IPS-20b (cell line): ENCODE data around the gene SLC23A3.
A peak's percentile ranks its signal among the peaks of the same experiment; 100 is the strongest.

ENCODE experiments used
- H3K27ac ChIP-seq: one replicate; pipeline ENCODE4 v1.5.1; 2013; ENCODE audit warnings: low read length
- H3K27me3 ChIP-seq: 2 replicates; pipeline ENCODE4 v1.6.1; 2013; ENCODE audit warnings: mild to moderate bottlenecking, low read length, inconsistent platforms; ENCODE audit not compliant: insufficient read depth
- H3K36me3 ChIP-seq: 2 replicates; pipeline ENCODE4 v1.6.1; 2013; ENCODE audit warnings: low read depth, mild to moderate bottlenecking, inconsistent platforms, low read length, moderate library complexity; ENCODE audit not compliant: insufficient read depth
- H3K4me1 ChIP-seq: 2 replicates; pipeline ENCODE4 v1.6.1; 2013; ENCODE audit warnings: mild to moderate bottlenecking, control low read depth, inconsistent platforms, low read length, moderate library complexity; ENCODE audit not compliant: insufficient read depth
- H3K4me3 ChIP-seq: 2 replicates; pipeline ENCODE4 v1.5.1; 2013; ENCODE audit warnings: mild to moderate bottlenecking, low read length, inconsistent platforms
- H3K9ac ChIP-seq: 2 replicates; pipeline ENCODE4 v1.6.1; 2013; ENCODE audit warnings: low read depth, mild to moderate bottlenecking, inconsistent platforms, low read length, moderate library complexity
- H3K9me3 ChIP-seq: 2 replicates; pipeline ENCODE4 v1.6.1; 2013; ENCODE audit warnings: mild to moderate bottlenecking, low read depth, low read length, inconsistent platforms; ENCODE audit not compliant: insufficient read depth

Gene SLC23A3

DNA sequence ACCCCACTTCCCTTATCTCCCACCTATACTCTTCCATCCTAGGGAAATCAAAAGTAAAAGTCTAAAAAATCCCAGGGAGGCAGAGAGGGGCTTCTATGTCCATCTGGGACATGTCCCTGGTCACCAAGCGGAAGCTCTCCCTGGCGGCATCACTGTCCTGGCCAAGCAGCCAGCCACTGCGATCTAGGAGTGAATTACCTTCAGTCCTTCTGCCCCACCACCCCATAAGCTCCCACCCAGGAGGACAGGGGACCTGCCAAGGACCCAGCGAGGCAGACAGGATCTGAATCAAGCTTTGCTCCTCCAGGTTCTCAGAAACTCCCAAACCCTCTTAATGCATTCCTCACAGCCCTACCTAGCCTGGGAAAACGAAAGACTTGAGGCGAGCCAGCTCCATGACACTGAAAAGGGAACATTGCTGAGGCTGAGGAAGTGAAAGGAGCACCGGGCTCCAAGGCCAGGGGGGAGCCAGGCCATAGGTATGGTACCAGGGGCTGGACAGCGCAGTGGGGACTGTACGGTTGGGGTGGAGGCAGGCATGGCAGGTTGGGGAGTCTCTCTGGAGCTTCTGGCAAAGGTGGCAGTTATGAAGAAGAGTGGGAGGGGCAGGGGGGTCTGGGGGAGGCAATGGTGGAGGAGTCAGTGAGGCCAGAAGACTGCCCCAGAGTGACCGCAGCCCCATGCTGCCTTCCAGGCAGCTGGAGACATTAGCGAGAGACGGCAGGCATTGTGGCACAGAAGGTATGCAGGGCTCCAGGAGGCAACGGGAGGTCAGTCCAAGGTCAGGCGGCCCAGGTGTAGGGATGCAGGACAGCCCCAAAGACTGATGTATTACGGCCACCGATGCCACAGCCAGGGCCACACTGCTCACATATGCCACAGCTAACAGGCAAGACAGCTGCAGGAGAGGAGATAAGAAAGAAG lies 2.7 kb upstream of the SLC23A3 start:
- Histone ChIP-seq H3K36me3 (peaks cover 13% of the 10 kb centered on the region), H3K27ac (no peak overlapping the region), H3K4me1 (no peaks in the 10 kb centered on the region), H3K9me3 (no peaks in the 10 kb centered on the region), H3K4me3 (no peak overlapping the region), H3K27me3 (no peaks in the 10 kb centered on the region), H3K9ac (no peak overlapping the region)

DNA sequence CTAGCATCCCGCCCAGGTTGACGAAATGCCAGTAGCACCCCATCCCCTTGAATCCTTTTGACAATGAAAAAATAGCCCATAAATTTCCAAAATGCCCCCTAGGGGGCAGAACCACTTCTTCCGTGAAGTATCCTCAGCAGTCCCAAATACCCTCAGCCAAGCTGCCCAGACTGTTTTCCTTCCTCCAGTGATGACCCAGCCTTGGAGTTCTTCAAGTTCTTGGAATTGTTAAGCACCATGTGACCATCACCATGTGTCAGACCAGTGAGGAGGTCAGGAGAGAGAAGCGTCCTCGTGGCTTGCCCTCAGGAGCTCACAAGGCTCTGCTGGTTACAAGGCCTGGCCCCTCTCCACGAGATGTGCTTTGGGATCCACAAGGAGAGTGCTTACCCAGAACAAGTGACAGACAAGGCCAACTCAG lies 1.4 kb upstream of the SLC23A3 start:
- no peaks in the 10 kb centered on the region for H3K9me3 ChIP-seq

DNA sequence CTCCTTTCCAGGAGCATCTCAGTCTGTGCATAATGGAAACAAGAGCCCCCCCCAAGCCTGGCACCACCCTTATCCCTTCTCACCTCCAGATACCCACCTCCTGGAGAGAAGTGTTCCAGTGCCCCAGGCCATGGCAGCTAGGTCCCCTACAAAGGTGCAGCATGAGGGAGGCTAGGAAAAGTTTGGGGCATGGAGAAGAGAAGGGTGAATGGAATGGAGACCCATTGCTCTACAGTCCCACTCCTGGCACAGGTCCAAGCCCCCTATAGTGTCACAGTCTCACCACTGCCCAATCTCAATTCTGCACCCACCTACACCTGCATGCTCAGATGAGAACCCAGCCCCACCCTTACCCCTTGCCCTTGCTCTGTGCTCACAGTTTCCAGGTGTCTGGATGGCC lies 897 bp downstream of the SLC23A3 start:
- no peaks in the 10 kb centered on the region for H3K27me3 ChIP-seq
- H3K36me3 ChIP-seq = peaks cover 2% of the 10 kb centered on the region; the same call in 1 of the 2 replicates

More for the DNA sequence above, 1.4 kb upstream of the SLC23A3 start:
- Histone ChIP-seq H3K27me3 (no peaks in the 10 kb centered on the region), H3K4me1 (no peaks in the 10 kb centered on the region), H3K36me3 (peaks cover 13% of the 10 kb centered on the region), H3K27ac (no peak overlapping the region), H3K4me3 (no peak overlapping the region), H3K9ac (no peak overlapping the region)

DNA sequence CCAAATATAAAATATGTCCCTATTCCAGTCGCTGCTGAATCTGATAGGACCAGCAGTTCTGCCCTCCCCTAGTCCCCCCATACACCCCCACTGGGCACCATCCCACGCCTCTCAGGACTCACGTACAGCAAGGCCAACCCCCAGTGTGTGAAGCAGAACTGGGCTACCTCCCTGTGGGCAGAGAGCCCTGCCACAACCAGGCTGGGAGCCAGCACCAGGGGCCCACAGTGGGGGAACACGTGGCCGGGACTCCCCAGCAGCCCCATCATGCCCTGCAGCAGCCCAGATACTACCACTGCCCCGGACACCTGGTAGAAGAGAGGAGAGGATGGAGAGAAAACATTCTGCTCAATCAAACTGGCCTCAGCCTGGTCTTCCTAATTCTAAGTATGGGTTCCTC lies 1.3 kb downstream of the SLC23A3 start:
- Histone ChIP-seq H3K27ac (no peak overlapping the region), H3K27me3 (no peaks in the 10 kb centered on the region), H3K4me3 (no peak overlapping the region), H3K4me1 (no peaks in the 10 kb centered on the region), H3K9ac (no peak overlapping the region), H3K36me3 (no peaks in the 10 kb centered on the region), H3K9me3 (no peaks in the 10 kb centered on the region)

More for the DNA sequence above, 897 bp downstream of the SLC23A3 start:
- Histone ChIP-seq H3K4me3 (no peak overlapping the region), H3K4me1 (no peaks in the 10 kb centered on the region), H3K9me3 (no peaks in the 10 kb centered on the region), H3K9ac (no peak overlapping the region), H3K27ac (no peak overlapping the region)

DNA sequence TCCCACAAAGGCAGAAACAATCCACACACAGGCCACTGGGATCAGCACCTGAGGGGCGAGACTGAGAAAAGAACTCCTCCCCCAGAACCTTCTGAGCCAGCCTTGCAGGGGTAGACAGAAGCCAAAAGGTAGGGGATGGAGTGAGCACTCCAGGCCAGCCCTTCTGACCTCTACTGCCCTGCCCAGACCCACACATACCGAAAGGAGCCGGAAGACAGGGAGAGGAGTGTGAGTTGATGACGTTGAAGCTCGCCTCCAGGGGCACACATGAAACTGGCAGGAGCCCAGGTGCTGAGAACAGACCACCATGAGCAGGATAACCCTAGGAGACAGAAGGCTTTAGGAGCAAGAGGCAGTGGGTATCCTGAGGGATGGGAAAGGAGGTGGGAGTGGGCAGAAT lies 1.8 kb downstream of the SLC23A3 start:
- no peak overlapping the region for H3K9ac ChIP-seq
- no peak overlapping the region for H3K4me3 ChIP-seq

DNA sequence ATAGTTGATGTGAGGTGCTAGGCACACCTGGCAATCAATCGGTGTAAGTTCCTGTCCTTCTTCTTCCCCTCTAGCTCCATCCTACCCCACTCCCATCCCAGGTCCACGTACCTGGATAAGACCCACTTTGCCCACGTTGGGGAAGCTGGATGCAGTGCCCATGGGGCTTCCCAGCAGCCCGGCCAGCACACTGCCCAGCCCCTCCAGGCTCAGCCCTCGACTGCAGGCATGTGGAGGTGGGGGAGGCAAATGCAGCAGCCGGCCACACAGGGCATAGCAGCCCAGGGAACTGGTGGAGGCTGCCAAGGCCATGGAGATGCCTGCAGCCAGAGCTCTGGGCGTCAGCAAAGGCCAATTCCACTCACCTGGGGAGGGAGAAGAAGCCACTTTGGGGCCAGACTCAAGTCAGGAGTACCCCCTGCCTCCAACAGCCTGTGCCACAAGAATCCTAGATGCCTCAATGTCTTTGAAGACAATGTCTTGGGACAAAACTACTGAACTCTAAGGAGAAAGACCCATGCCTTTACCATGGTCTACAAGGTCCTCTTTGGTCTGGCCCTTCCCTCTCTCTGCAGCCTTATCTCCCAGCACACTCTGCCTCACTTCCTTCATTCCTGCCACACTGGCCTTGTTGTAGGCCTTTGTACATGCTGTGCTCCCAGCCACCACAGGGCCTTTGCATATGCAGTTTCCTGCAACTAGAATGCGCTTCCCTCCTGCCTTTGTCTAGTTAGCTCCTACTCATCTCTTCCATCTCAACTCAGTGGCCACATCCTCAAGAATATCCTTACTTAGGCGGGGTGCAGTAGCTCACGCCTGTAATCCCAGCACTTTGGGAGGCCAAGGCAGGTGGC lies 4.5 kb downstream of the SLC23A3 start:
- Histone ChIP-seq H3K36me3 (no peaks in the 10 kb centered on the region), H3K9me3 (no peaks in the 10 kb centered on the region), H3K4me3 (no peak overlapping the region), H3K4me1 (peaks cover 2% of the 10 kb centered on the region; the same call in 1 of the 2 replicates), H3K27ac (no peak overlapping the region), H3K27me3 (peaks cover 13% of the 10 kb centered on the region), H3K9ac (no peak overlapping the region)

More for the DNA sequence above, 1.8 kb downstream of the SLC23A3 start:
- Histone ChIP-seq H3K27ac (no peak overlapping the region), H3K27me3 (peaks cover under 1% of the 10 kb centered on the region; the same call in 1 of the 2 replicates), H3K9me3 (no peaks in the 10 kb centered on the region), H3K4me1 (no peaks in the 10 kb centered on the region), H3K36me3 (no peaks in the 10 kb centered on the region)

DNA sequence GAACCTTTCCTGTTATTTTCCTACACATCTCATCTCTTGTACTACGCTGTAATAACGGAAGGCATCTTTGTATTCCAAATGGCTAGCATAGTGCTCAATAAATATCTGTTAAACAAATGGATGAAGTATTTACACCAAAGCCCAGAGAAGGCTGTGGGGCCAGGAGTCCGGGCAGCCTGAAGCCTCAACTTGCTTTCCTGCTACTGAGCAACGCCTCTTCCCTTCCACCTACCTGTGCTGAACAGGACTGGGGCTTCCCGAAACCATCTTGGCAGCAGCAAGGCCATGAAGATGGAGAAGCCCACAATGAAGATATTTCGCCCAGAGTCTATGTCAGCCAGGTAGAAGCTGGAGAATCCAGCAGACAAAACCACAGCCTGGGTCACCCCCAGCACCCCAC lies 6.7 kb downstream of the SLC23A3 start:
- no peak overlapping the region for H3K4me3 ChIP-seq
- no peak overlapping the region for H3K27ac ChIP-seq
- peaks cover 13% of the 10 kb centered on the region for H3K27me3 ChIP-seq
- H3K36me3 ChIP-seq = peaks cover under 1% of the 10 kb centered on the region; the same call in 1 of the 2 replicates
- no peak overlapping the region for H3K9ac ChIP-seq
- no peaks in the 10 kb centered on the region for H3K9me3 ChIP-seq
- H3K4me1 ChIP-seq = peaks cover 2% of the 10 kb centered on the region; the same call in 1 of the 2 replicates

DNA sequence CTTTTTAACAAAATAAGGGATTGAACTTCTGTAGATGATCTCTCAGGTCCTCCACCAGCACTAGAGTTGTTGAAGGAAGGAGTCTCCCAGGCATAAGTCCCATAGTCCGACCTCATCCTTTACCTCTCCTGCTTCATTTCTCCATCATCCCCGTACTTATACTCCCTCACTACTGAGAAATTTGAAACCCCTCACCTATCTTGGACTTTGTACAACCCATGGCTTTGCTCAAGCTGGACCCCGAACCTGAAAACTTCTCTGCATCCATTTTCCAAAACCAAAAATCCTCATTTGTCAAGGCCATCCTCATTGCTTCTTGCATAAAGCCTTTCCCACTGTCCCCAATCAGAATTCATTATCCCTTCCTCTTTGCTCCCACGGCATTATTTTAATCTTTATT lies 8.7 kb downstream of the SLC23A3 start:
- Histone ChIP-seq H3K27ac (no peak overlapping the region), H3K9ac (peak overlapping the region; percentile 81; the same call in 1 of the 2 replicates), H3K4me3 (peak overlapping the region; percentile 68), H3K27me3 (peaks cover 13% of the 10 kb centered on the region), H3K9me3 (no peaks in the 10 kb centered on the region), H3K36me3 (peaks cover 20% of the 10 kb centered on the region), H3K4me1 (peaks cover 2% of the 10 kb centered on the region; the same call in 1 of the 2 replicates)

DNA sequence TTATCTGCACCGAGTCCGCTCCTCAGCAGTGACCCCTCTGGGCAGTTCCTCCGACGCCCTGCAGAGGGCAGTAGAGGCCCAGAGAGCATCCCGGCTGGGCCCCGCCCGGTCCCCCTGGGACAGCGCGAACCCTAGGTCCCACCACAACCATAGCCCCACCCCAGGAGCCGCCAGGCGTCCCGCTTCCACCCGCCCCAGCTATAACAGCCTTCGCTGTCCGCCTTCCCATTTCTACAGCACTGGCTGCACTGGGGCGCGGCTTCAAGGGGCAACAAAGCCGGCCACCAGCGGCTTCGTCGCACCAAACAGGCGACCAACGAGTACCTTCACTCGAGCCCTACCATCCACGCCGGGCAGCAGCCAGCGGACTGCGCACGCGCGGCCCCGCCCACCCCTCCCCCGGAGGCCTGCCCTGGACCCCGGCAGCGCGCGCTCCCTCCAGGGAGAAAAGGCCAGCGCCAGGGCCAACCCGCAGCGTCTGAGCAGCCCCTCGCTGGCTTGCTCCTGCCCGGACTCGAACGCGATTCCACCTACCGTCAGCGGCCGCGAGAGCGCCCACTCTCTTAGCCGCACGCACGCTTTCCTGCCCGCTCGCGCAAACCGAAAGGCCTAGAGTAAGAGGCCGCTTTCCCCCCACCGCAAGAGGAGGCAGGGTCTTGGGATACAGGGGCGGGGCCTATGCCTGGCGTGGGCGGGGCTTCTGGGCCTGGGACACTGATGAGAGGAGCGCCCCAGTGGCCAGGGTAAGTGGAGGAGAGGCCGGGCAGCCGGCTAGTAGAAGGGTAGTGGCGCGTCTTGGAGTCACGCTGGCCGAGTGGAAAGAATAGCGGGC lies 9.4 kb downstream of the SLC23A3 start, which contains the start of gene NHEJ1:
NHEJ1 (minus strand) TSS at position 630 of the 832 bp plus-strand sequence. CDS start 2,453 bp downstream, outside the sequence.
- no peak within 1 kb of the TSS for H3K27ac ChIP-seq

DNA sequence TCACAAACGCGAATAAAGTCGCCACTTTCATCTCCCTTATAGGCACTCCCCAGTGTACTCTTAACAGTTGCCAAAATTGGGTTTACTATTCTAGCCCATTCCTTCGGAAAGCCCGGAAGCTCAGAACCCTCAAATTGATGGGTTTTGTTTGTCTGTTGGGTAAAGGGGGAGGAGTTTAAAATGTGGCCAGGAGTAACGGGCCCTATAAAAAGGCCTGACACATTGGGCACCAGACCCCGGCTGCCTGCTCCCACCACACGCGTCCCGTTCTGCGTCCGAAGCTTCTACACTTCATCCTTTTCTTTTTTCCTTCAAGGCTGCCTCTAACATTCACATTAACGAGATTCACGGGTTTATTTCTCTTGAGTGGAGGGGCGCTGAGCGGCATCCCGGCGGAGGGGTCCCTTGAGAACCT lies 10.1 kb downstream of the SLC23A3 start:
- no peaks in the 10 kb centered on the region for H3K9me3 ChIP-seq
- H3K9ac ChIP-seq = peak overlapping the region; percentile 81; the same call in 1 of the 2 replicates

More for the DNA sequence above, 9.4 kb downstream of the SLC23A3 start, which contains the start of gene NHEJ1:
- Histone ChIP-seq H3K36me3 (peaks cover 20% of the 10 kb centered on the region), H3K9ac (peak within 1 kb of the TSS; percentile 81; the same call in 1 of the 2 replicates), H3K4me3 (peak within 1 kb of the TSS; percentile 68), H3K4me1 (peaks cover 2% of the 10 kb centered on the region; the same call in 1 of the 2 replicates), H3K9me3 (no peaks in the 10 kb centered on the region), H3K27me3 (peaks cover 13% of the 10 kb centered on the region)

More for the DNA sequence above, 10.1 kb downstream of the SLC23A3 start:
- Histone ChIP-seq H3K4me3 (peak overlapping the region; percentile 68), H3K36me3 (peaks cover 20% of the 10 kb centered on the region), H3K4me1 (peaks cover 2% of the 10 kb centered on the region; the same call in 1 of the 2 replicates), H3K27ac (no peak overlapping the region), H3K27me3 (peaks cover 13% of the 10 kb centered on the region)
